HG02970 (cell line): ENCODE results near the gene CDRT4.

Experiments used
- ATAC-seq: cut with Tn5 transposase; IDR thresholded peaks from one replicate; pipeline ENCODE4 v1.9.1; 2021; ENCODE audit warnings: mild to moderate bottlenecking, moderate library complexity, moderate number of reproducible peaks; ENCODE audit not compliant: unreplicated experiment, low FRiP score

The CDRT4 gene

DNA sequence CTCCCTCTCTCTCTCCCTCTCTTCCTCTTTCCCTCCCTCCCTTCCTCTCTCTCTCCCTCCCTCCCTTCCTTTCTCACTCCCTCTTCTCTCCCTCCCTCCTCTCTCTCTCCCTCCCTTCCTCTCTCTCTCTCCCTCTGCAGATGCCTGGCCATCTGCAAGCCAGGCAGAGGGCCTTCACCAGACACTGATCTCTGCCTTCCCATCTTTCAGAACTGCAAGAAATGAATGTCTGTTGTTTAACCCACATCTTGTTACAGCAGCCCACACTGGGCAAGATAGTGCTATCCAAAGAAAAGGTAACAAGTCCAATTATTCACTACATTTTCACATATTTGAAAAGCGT lies 26.2 kb upstream of the CDRT4 start:
- ATAC-seq: no peak

DNA sequence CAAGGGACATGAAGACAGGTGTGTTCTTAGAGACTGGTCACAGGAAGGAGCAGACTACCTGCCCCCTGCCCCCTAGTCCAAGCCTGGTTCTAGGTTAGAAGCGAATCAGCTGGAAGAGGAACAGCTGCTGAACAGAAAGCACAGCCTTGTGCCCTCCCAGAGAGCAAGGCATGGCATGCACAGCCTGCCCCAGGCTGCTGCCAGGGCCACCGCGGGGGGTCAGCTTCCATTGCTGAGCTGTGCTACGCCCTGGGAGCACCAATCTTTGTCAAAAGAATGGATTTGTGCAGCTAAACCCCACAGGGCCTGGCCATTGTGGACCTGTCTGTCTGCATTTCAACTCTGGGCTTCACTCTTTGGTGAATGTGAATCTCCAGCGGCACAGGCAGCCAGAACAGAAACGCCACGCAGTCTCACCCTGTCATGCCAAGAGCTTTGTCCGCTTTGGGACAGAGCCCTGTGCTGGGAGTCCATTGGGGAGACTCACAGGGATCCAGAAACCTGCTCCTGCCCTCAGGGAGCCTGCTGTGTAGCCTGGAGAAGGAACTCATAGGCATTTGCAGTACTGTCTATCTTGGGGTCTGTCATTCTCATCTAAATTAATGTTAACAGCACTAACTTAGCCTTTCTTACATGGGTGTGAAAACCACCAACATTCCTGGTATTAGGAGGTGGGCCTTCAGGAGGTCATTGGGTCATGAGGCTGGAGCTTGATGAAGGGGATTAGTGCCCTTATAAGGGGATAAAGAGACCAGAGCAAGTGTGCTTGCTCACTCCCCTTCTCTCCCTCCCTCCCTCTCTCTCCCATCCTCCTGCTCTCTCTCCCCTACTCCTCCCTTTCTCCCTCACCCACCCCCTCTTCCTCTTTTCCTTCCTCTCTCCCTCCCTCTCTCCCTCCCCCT lies 25.6 kb upstream of the CDRT4 start:
- ATAC-seq: no peak

GRCh38 chr17:15492186-15492585 lies 24.8 kb upstream of the CDRT4 start:
- no peak for ATAC-seq

DNA sequence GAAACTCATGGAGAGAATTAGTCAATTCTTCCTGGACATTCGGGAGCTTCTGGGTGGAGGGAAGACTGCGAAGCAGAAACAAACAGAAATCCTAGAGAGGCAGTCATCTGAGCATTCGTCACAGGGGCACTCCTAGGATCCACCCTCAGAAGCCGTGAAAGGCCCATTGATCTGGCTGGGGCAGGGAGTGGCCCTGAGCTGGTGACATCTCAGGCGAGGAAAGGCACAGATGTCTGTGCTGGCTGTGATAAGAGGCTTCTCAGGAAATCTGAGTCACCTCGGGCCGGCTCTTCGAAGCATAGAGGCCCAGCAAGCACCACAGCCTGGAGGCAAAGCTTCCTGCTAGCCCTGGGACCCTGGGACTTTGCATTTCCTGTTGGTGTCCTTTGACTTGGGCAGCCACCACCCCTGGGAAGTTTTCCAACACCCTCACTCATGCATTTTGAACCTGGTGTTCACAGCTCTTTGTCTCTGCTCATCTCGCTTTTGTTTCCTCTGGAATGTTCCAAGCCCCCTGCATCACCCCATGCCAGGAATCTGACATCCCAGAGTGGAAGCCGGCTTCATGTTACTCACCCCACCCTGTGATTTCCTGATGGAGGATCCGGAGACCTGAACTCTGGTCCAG lies 23.3 kb upstream of the CDRT4 start:
- ATAC-seq: no peak

DNA sequence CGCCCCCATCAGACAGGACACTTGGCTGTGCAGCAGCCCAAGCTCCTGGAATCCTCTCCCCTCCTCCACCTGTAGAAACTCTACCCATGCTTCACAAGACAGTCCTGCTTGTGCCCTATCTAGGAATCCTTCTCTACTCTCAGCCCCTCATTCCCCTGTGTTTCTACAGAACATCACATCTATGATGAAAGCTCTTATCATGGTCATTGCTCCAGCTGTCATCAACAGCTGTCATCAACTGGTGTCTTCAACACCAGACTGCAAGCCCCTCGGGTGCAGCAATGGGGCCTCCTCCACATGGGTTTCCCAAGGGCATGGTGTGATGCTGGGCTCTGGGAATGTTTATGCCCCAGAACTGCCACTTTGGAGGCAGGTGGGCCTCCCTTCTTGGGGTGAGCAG lies 21.1 kb upstream of the CDRT4 start:
- ATAC-seq: no peak

DNA sequence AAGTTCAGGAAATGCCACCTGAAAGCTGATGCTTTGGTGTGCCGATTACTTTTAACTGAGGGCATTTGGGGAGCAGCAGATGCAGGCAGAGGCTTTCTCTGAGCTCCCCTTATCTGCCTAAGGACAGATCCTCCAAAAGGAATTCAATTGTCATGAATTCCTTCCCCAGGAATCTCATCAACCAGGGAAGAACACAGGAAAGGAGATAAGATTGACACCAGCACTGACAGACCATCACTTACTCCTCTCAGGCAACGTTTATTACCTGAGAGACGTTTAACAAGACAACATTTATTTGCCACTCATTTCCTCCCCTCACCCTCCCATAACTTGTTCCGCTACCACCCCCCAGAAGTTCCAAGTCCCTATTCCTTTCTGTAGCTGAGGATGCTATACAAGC lies 17.6 kb upstream of the CDRT4 start:
- ATAC-seq: no peak

DNA sequence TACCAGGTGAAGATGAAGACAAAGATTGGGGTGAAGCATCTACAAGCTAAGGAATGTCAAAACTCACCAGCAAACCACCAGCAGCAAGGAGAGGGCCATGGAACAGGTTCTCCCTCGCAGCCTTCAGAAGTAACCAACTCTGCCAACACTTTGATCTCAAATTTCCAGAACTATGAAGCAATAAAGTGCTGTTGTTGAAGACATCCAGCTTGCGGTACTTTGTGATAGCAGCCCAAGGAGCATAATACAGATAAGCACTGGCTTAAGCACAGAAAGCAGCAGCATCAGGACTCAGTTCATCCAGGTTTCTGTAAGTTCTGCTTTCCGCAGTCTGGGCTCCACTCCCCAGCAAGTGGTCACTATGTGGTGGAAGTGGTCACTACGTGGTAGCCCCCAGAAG lies 16.0 kb upstream of the CDRT4 start:
- ATAC-seq: no peak

- ATAC-seq: no peak
These were observed 15.1 kb upstream of the CDRT4 start for GRCh38 chr17:15482476-15482875.

DNA sequence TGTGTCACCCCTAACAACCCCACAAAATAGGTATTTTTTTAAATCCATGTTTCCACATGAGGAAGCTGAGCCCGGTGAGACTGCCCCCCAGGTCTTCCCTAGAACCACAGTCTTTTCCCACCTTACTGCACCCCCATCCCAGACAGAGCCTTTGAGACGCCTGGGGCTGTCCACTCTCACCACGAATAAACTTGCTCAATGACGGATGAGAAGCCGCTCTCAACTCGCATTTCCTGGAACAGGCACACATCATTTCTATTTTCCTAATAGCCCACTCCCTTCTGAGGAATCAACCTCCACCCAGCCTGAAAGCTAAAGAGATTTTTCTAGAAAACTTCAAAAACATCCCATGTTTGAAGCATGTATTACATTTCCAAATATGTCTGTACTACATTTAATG lies 14.1 kb upstream of the CDRT4 start:
- no peak for ATAC-seq

GRCh38 chr17:15480204-15480603 lies 12.8 kb upstream of the CDRT4 start:
- no peak for ATAC-seq

- ATAC-seq: no peak
These were observed 12.3 kb upstream of the CDRT4 start for GRCh38 chr17:15479703-15480102.

GRCh38 chr17:15478845-15479244 lies 11.4 kb upstream of the CDRT4 start:
- no peak for ATAC-seq

- no peak for ATAC-seq
These were observed 8.4 kb upstream of the CDRT4 start for GRCh38 chr17:15475631-15476354.

DNA sequence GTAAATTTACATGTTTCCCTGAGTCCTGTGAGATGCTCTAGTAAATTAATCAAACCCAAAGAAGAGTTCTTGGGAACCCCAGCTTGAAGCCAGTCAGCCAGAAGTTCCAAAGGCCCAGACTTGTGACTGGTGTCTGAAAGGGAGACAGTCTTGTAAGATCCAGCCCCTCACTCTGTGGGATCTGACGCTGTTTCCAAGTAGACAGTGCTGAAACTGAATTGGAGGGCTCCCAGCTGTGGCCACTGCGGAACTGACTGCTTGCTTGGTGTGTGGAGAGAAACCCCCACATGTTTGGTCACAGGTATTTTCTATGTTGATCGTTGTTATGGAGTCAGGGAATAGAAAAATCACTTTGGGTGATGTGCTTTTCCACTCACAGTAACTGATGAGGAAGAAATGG lies 5.5 kb upstream of the CDRT4 start:
- no peak for ATAC-seq

DNA sequence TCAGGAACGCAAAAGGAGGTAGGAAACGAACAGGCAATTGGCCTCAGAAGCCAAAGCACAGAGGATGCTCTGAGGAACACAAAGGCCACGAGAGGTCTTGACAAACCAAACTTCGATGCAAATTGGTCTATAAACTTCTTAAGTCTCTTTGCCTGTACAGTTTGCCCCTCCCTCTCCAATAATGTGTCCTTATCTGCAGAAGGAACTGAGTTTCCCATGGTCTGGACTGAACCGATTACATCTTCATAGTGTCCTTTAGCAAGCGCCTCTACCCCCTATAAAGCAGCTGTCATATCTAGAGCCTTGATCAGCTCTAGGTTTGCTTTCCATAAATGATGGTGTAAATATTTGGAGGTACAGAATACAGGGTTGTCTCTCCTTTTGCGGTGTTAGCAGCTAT lies 3.1 kb upstream of the CDRT4 start:
- ATAC-seq: no peak

DNA sequence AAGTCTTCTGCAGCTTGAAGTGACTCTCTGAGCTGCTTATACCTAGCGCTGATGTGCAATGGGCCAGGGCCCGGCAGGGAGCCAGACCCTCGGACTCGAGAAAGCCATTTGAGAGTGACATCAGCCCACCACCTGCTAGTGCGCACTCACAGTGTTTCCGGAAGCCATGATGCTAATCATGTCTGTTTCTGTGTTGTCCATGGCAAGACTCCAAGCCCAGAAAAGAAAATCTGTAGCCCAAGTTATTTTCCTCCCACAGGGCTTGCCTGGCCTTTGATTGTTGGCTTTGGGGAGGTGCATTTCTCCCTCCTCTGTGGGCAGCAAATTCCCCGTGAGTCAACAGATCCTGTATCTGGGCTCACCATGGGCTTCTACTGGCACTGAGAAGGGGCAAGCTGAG lies 1.8 kb upstream of the CDRT4 start:
- ATAC-seq: no peak

DNA sequence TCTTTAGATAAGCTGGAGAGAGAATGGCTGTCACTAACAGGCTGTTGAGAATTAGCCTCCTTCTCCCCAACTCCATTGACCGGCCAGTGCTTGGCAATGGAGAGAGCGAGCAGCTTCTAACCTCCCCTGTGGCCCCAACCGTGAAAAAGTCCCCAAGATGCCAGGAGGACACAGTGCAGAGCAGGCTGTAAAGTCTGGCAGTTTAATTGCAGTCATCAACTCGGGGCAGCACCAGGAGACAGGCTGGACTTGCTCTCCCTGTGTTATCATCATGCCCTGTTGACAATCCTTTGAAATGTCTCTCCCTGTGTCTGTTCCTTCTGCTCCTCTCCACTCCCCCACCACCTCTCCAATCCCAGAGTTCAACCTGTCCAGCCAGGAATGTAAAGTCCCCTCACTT lies 705 bp upstream of the CDRT4 start:
- no peak for ATAC-seq

DNA sequence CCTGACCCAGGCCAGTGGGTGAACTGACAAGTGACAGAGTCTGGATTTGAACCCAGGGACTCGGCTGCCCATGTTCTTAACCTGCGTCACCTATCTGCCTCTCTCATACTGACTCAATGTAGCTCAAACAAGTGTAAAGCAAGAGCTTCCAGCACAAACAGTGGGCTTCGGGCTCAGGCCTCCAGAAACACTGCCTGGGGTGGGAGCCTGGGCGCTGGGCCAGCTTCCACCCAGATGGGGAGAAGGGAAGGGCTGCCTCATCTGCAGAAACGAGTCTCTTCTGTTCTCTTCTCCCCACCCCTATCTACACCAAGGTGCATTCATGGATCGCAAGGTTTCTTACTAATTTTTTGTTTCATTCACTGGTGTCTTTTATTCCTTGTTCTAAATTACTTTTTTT lies 1.3 kb downstream of the CDRT4 start:
- no peak for ATAC-seq

GRCh38 chr17:15465045-15465701 lies 2.2 kb downstream of the CDRT4 start:
- ATAC-seq: no peak

GRCh38 chr17:15464231-15464985 lies 3.0 kb downstream of the CDRT4 start:
- no peak for ATAC-seq
